Effector memory CD4-positive, alpha-beta T cell (primary cell): ENCODE measurements around the gene TREX2.

Source experiments
- DNase-seq, 3 donors: peaks; one replicate each; pipeline ENCODE4 v3.0.0-alpha.2; 2020
- H3K27ac ChIP-seq: 2 replicates; pipeline ENCODE4 v1.7.0; 2013; ENCODE audit warnings: mild to moderate bottlenecking, low read length, moderate library complexity; ENCODE audit not compliant: insufficient read depth, poor library complexity, severe bottlenecking
- H3K27me3 ChIP-seq: replicated peaks from 2 replicates; pipeline ENCODE4 v1.7.0; 2013; ENCODE audit warnings: mild to moderate bottlenecking, low read length; ENCODE audit not compliant: insufficient read depth, control insufficient read depth, poor library complexity, severe bottlenecking
- H3K36me3 ChIP-seq: 2 replicates; pipeline ENCODE4 v1.7.0; 2013; ENCODE audit warnings: mild to moderate bottlenecking, low read length, moderate library complexity; ENCODE audit not compliant: control insufficient read depth, insufficient read depth
- H3K4me1 ChIP-seq: 2 replicates; pipeline ENCODE4 v1.7.0; 2013; ENCODE audit warnings: low read length, mild to moderate bottlenecking; ENCODE audit not compliant: control insufficient read depth, insufficient read depth, poor library complexity, severe bottlenecking
- H3K4me3 ChIP-seq: 2 replicates; pipeline ENCODE4 v1.7.0; 2013; ENCODE audit warnings: low read length, low read depth, mild to moderate bottlenecking; ENCODE audit not compliant: insufficient read depth, poor library complexity, severe bottlenecking
- H3K9me3 ChIP-seq: 2 replicates; pipeline ENCODE4 v1.7.0; 2013; ENCODE audit warnings: mild to moderate bottlenecking, low read length, moderate library complexity; ENCODE audit not compliant: control insufficient read depth

The TREX2 gene

DNA sequence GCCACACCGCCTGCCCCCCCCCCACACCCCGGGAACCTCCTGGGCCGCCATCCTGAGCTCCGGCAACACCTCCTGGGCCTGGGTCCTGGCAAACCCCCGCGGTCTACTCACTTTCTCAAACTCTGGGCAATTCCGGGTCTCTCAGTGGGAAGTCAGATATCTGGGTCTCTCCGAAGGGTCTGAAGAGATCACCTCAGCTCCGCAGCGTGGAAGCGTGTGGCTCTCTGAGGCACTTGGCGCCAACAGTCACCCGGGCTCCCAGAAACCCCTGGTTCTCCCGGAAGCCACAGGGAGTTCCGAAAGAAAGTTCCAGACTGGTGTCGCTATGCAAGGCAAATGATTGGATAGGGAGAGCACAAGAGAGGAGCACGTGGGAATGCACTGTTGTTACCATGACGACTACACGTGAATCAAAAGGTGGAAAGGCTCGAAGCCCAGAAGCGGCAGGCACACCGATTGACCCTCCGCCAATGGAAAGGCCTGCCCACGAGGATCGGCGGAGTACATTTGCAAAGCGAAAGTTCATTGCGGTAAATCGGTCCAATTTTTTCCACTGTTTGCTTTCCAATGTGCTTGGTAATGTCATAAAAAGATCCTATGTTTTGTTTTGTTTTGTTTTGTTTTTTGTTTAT lies 44.6 kb downstream of the TREX2 start, which contains the start of gene PNMA6E:
Gene PNMA6E (minus strand): TSS at position 218 of the 632 bp plus-strand sequence. CDS start 2,501 bp downstream, outside the sequence.
- Histone ChIP-seq H3K4me1 (no peaks in the 10 kb centered on the region), H3K27me3 (no peaks in the 10 kb centered on the region), H3K9me3 (no peaks in the 10 kb centered on the region), H3K27ac (no peak within 1 kb of the TSS), H3K36me3 (no peaks in the 10 kb centered on the region), H3K4me3 (no peak within 1 kb of the TSS)
- DNase-seq: no peak

- Histone ChIP-seq H3K36me3 (no peaks in the 10 kb centered on the region), H3K27me3 (no peaks in the 10 kb centered on the region), H3K27ac (no peak overlapping the region), H3K4me1 (no peaks in the 10 kb centered on the region), H3K4me3 (no peak overlapping the region), H3K9me3 (no peaks in the 10 kb centered on the region)
- peak; percentile 3 to 21 (median 9) for DNase-seq
Measured at GRCh38 chrX:153400146-153401132, 45.4 kb downstream of the TREX2 start.

DNA sequence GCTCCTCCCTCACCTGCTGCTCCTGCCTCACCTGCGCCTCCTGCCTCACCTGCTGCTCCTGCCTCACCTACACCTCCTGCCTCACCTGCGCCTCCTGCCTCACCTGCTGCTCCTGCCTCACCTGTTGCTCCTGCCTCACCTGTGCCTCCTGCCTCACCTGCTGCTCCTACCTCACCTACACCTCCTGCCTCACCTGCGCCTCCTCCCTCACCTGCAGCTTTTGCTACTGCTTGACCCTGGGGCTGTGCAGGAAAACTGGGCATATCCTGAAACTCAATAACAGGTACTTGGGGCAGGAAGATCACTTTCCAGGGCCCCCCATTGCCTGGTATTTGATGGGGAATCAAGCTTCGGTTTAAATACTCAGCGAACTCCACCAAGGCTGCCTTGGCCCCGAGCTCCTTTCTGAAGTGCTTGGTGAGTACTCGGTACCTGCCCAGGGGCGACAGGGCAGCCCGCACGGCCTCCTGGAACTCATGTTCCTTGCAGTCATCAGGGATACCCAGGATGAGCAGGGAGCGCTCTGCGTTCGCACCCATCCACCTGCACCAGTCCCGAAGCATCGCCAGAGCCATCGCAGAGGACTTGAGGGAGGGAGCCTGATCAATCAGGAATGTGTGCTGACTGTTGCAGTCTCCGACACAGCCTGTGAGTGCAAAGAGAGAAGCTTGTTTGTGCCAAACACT lies 47.4 kb downstream of the TREX2 start:
- Histone ChIP-seq H3K4me1 (no peaks in the 10 kb centered on the region), H3K9me3 (no peaks in the 10 kb centered on the region), H3K36me3 (no peaks in the 10 kb centered on the region), H3K27me3 (no peaks in the 10 kb centered on the region), H3K4me3 (no peak overlapping the region), H3K27ac (no peak overlapping the region)
- no peak for DNase-seq

- Histone ChIP-seq H3K9me3 (no peaks in the 10 kb centered on the region), H3K27ac (no peak overlapping the region), H3K4me3 (no peak overlapping the region), H3K4me1 (no peaks in the 10 kb centered on the region), H3K27me3 (no peaks in the 10 kb centered on the region), H3K36me3 (no peaks in the 10 kb centered on the region)
- DNase-seq: no peak
Measured at GRCh38 chrX:153397256-153397960, 48.4 kb downstream of the TREX2 start.

GRCh38 chrX:153396320-153397195 lies 49.3 kb downstream of the TREX2 start:
- Histone ChIP-seq H3K4me1 (no peaks in the 10 kb centered on the region), H3K36me3 (no peaks in the 10 kb centered on the region), H3K27ac (no peak overlapping the region), H3K27me3 (no peaks in the 10 kb centered on the region), H3K4me3 (no peak overlapping the region), H3K9me3 (no peaks in the 10 kb centered on the region)
- DNase-seq: no peak

DNA sequence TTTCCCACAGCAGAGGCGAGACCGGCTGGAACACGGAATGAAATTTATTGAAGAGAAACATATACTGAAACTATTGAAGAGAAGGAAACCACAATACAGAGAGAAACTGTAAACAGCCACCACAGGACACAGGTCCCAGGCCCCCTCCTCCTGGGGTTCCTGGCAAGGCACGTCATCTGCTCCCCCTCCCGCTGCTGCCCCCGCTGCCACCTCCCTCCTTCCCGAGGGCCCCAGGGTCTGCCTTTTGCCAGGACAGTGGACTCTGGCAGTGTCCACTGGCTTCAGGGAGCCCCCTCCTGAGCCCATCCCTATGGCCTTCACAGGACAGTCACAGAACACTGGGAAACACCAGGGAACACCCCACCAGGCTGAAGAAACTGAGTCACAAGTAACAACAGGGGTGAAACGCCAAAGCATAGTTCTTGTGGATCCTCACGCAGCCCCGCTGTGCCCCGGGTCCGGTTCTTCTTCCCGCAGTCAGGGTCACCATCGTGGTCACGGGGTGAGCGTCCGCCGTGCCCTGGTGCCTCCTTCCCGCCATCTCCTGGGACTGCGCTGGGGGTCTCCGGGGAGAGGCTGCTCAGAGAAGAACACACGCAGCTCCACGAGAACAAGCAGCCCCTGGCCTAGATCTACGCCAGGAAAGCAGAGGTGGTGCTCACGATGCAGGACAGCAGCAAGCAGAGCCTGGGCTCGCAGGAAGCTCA lies 50.1 kb downstream of the TREX2 start:
- H3K27me3 ChIP-seq: no peaks in the 10 kb centered on the region
- DNase-seq: no peak
- no peaks in the 10 kb centered on the region for H3K9me3 ChIP-seq
- H3K4me1 ChIP-seq: no peaks in the 10 kb centered on the region
- no peak overlapping the region for H3K27ac ChIP-seq
- H3K4me3 ChIP-seq: no peak overlapping the region
- H3K36me3 ChIP-seq: no peaks in the 10 kb centered on the region

- Histone ChIP-seq H3K27ac (no peak overlapping the region), H3K4me1 (no peaks in the 10 kb centered on the region), H3K27me3 (no peaks in the 10 kb centered on the region), H3K36me3 (no peaks in the 10 kb centered on the region), H3K9me3 (no peaks in the 10 kb centered on the region), H3K4me3 (no peak overlapping the region)
- DNase-seq: no peak
Measured at GRCh38 chrX:153394612-153395011, 51.2 kb downstream of the TREX2 start.
